GM19372 (cell line): ENCODE measurements around the gene GALNT10.
A peak's percentile ranks its signal among the peaks of the same experiment; 100 is the strongest.

Experiments used
- ATAC-seq: cut with Tn5 transposase; IDR thresholded peaks from one replicate; pipeline ENCODE4 v1.9.1; 2021; ENCODE audit warnings: mild to moderate bottlenecking, low read depth, moderate library complexity; ENCODE audit not compliant: unreplicated experiment

GALNT10 gene

GRCh38 chr5:154262342-154262741 is 71.8 kb downstream of the GALNT10 start:
- ATAC-seq = no peak

- no peak for ATAC-seq
Measured at GRCh38 chr5:154264549-154265196, 74.1 kb downstream of the GALNT10 start.

DNA sequence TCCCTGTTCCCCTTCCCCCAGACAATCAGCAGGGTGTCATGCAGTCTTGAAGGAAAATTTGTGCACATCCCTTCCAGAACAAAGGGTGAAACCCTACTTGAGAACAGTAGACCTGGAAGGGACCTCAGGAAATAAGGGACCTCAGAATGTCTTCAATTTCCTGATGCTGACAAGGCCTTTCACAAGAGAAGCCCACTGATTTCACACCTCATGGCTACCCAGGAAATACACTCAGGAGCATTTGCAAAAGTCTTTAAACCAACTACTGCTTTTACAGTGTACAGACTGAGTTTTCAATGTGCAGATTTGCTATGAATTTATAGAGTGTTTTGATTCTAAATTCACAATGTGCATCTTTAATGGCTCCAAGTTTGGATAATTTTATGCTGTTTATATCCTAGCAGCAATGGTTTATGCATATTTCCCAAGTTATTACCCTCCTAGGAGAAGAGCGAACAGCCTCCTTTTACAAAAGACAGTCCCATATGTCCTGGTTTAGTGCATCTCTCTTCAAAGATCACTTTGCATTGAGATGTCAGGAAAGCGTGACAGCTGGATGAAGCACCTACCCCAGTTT is 74.8 kb downstream of the GALNT10 start:
- no peak for ATAC-seq

DNA sequence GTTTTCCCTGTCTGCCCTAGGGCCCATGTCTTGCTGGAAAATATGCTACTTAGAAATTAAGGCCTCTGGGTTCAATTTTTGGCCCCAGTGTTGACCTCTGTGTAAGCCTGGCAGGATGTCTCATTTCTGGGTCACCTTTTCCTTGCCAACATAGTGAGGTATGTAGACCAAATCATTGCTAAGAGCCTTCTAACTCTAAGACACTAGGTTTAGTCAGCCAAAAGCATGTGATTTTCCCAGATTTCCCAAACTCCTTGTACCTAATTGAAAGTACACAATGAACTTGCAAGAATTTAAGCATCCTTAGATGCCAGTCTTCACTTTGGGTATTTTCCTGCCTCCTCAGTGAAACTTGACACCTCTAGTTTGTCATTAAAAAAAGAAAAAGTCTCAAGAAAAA is 77.0 kb downstream of the GALNT10 start:
- no peak for ATAC-seq

DNA sequence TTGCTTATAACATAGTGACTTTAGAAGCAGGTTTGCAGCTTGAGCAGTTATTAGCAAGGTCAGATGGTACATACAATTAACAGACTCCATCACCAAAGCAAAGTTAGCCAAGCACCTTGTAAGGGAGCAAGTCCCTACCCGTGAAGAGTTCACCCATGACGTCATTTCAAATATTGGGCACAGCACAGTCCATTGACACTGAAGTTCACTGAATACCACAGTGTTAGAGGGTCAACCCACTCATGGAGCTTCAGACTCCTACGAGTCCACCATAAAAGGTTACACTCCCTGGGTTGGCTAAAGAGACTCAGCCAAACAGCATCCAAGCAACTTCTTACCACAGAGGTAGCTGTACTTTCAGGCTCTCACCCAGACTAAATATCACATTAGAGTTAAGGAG is 77.5 kb downstream of the GALNT10 start:
- no peak for ATAC-seq

DNA sequence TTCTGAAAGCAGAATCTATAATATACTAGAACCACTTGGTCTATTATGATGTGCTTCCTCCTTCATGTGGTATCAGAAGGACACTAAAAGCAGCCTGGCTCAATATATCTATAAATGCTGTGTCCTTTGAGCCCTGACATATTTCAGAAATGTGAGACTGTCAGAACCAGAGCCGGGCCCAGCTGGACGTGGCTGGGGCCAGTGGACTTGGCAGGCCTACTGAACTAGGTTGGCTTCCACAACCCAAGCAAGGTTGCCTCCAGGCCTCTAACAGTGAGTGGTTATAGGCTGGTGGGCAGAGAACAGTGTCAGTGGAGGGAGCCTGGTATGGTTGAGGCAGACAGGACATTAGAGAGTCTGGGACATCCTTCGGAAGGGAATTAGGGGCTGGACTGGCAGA is 78.9 kb downstream of the GALNT10 start:
- no peak for ATAC-seq

- ATAC-seq = no peak
Measured at GRCh38 chr5:154271466-154271865, 80.9 kb downstream of the GALNT10 start.

GRCh38 chr5:154271936-154272514 is 81.5 kb downstream of the GALNT10 start:
- ATAC-seq = no peak

GRCh38 chr5:154273028-154273617 is 82.6 kb downstream of the GALNT10 start:
- ATAC-seq = peak; percentile 74

GRCh38 chr5:154273963-154274827 is 83.7 kb downstream of the GALNT10 start:
- no peak for ATAC-seq

- ATAC-seq = no peak
Measured at GRCh38 chr5:154274828-154275185, 84.3 kb downstream of the GALNT10 start.

- ATAC-seq = no peak
Measured at GRCh38 chr5:154275566-154275965, 85.0 kb downstream of the GALNT10 start.

- no peak for ATAC-seq
Measured at GRCh38 chr5:154276261-154276972, 85.9 kb downstream of the GALNT10 start.

- no peak for ATAC-seq
Measured at GRCh38 chr5:154276973-154277331, 86.4 kb downstream of the GALNT10 start.

DNA sequence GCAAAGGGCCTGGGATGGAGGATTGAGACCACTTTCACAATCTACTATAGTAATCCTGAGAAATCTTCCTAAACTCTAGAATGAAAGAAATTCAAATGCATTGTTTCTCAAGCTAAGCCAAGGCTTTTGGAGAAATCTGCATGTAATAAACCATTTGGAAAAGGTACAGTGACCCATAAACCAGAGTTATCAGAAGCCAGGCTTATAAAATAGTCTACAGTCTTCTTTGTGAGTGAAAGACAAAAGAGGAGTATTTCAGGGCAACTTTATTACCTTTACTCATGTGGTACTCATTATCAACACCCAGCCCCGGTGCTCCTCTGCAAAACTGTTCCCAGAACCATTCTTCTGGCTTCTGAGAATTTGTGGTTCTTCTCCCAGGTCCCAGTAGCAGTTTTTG is 87.0 kb downstream of the GALNT10 start:
- no peak for ATAC-seq

DNA sequence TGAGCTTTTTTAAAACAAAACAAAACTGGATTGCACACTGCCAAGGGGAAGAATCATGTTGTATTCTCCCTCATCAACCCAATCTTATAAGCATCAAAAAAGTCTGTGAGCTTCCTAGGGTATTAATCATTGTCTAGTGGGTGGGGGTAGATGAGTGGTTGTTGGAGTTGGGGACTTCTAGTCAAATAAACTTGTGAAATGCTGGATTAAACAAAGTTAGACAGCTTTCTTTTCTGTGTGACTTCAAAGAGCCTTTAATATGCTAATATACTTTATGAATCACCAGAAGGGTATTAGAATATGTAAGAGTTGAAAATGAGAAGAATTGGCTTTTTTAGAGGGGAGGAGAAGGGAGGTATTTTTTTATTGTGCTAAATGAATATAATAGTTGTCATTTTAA is 87.7 kb downstream of the GALNT10 start:
- ATAC-seq = no peak

DNA sequence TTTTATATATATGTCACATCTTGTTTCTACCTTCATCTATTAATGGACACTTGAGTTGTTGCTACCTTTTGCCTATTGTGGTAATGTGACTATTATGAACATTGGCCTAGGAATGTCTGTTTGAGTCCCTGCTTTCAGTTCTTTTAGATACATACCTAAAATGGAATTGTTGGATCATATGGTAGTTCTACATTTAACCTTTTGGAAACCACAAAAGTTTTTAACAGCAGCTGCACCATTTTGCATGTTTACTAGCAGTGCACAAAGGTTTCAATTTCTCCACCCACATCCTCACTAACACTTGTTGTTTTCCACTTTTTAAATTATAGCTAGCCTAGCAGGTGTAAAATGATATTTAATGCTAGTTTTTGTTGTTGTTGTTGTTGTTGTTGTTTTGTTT is 88.4 kb downstream of the GALNT10 start:
- peak; percentile 53 for ATAC-seq

GRCh38 chr5:154284433-154284832 is 93.9 kb downstream of the GALNT10 start:
- peak; percentile 88 for ATAC-seq

- no peak for ATAC-seq
Measured at GRCh38 chr5:154285661-154286408, 95.3 kb downstream of the GALNT10 start.

DNA sequence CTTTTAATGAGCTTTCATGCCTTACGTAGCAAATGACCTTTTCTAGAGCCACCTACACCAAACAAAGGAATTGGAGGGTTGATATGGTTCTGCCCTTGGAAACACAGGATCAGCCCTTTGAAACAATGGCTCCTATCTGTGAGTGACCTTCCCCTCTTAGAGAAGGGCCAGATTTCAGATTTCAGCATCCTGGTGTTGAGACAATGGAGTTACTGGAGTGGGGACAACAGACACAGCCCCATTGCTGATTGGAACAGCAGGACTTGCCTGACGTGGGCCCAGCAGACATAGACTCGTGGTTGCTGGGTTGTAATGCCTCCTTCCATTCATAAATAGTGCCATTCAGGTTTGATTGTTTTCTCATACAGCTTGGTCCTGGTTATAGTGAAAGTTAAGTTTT is 96.0 kb downstream of the GALNT10 start:
- ATAC-seq = no peak
